ENCODE measurements around the gene SRGAP3.

DNA sequence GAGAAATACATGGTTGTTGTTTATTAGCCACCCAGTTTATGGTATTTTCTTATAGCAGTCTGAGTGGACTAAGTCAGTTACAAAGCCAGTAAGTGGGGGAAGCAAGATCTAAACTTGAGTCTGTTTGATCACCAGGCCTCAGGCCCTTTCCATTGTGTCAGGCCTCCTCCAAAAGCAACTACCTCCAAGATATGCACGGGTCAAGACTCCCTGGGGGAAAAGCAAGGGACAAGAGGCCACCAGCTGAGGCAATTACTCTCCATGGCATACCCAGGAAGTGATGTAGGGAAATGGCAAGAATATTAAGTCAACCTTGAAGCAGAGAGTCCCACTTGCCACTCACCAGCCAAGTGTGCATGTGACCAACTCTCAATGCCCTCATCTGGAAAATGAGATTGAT is 28.6 kb upstream of the SRGAP3 start:
- TF ChIP-seq ZNF24 (IDR thresholded peaks at IDR 0.05) (no peak), SPI1 (IDR thresholded peaks at IDR 0.05; ENCODE audit: borderline replicate concordance, insufficient read depth, low read depth, low read length) (no peak), POLR2A (IDR thresholded peaks at IDR 0.05; ENCODE audit: low read depth, low read length) (no peak), SUZ12 (IDR thresholded peaks at IDR 0.05; ENCODE audit: unreplicated experiment) (no peak), FOS (IDR thresholded peaks at IDR 0.05; ENCODE audit: borderline replicate concordance, extremely low read depth, insufficient read length) (no peak), TCF12 (IDR thresholded peaks at IDR 0.05; ENCODE audit: low read depth, low read length) (no peak), EP300 (IDR thresholded peaks at IDR 0.05; ENCODE audit: borderline replicate concordance in 1 of 2, control insufficient read depth in 1 of 2, low read depth in 2 of 2, low read length in 2 of 2) (no peak), CTCF (IDR thresholded peaks at IDR 0.05 in 2 of 3, conservative IDR thresholded peaks at IDR 0.05 in 1 of 3; ENCODE audit: control insufficient read depth in 2 of 3, extremely low read depth in 1 of 3, insufficient read depth in 1 of 3, low read depth in 3 of 3, low read length in 3 of 3) (no peak), RCOR1 (conservative IDR thresholded peaks at IDR 0.05; ENCODE audit: low read depth, low read length) (no peak)
- TF ChIP-seq, protein P1, sequence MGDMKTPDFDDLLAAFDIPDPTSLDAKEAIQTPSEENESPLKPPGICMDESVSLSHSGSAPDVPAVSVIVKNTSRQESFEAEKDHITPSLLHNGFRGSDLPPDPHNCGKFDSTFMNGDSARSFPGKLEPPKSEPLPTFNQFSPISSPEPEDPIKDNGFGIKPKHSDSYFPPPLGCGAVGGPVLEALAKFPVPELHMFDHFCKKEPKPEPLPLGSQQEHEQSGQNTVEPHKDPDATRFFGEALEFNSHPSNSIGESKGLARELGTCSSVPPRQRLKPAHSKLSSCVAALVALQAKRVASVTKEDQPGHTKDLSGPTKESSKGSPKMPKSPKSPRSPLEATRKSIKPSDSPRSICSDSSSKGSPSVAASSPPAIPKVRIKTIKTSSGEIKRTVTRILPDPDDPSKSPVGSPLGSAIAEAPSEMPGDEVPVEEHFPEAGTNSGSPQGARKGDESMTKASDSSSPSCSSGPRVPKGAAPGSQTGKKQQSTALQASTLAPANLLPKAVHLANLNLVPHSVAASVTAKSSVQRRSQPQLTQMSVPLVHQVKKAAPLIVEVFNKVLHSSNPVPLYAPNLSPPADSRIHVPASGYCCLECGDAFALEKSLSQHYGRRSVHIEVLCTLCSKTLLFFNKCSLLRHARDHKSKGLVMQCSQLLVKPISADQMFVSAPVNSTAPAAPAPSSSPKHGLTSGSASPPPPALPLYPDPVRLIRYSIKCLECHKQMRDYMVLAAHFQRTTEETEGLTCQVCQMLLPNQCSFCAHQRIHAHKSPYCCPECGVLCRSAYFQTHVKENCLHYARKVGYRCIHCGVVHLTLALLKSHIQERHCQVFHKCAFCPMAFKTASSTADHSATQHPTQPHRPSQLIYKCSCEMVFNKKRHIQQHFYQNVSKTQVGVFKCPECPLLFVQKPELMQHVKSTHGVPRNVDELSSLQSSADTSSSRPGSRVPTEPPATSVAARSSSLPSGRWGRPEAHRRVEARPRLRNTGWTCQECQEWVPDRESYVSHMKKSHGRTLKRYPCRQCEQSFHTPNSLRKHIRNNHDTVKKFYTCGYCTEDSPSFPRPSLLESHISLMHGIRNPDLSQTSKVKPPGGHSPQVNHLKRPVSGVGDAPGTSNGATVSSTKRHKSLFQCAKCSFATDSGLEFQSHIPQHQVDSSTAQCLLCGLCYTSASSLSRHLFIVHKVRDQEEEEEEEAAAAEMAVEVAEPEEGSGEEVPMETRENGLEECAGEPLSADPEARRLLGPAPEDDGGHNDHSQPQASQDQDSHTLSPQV (IDR thresholded peaks at IDR 0.05), result no peak
- TF ChIP-seq, protein P2, sequence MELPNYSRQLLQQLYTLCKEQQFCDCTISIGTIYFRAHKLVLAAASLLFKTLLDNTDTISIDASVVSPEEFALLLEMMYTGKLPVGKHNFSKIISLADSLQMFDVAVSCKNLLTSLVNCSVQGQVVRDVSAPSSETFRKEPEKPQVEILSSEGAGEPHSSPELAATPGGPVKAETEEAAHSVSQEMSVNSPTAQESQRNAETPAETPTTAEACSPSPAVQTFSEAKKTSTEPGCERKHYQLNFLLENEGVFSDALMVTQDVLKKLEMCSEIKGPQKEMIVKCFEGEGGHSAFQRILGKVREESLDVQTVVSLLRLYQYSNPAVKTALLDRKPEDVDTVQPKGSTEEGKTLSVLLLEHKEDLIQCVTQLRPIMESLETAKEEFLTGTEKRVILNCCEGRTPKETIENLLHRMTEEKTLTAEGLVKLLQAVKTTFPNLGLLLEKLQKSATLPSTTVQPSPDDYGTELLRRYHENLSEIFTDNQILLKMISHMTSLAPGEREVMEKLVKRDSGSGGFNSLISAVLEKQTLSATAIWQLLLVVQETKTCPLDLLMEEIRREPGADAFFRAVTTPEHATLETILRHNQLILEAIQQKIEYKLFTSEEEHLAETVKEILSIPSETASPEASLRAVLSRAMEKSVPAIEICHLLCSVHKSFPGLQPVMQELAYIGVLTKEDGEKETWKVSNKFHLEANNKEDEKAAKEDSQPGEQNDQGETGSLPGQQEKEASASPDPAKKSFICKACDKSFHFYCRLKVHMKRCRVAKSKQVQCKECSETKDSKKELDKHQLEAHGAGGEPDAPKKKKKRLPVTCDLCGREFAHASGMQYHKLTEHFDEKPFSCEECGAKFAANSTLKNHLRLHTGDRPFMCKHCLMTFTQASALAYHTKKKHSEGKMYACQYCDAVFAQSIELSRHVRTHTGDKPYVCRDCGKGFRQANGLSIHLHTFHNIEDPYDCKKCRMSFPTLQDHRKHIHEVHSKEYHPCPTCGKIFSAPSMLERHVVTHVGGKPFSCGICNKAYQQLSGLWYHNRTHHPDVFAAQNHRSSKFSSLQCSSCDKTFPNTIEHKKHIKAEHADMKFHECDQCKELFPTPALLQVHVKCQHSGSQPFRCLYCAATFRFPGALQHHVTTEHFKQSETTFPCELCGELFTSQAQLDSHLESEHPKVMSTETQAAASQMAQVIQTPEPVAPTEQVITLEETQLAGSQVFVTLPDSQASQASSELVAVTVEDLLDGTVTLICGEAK (IDR thresholded peaks at IDR 0.05; ENCODE audit: borderline replicate concordance), result no peak
